CD4-positive, alpha-beta T cell (primary cell): ENCODE results near the gene ZNF169. TPM values are rescaled to one million over a fixed set of nuclear protein-coding genes. Genes with fewer than 3 reads are reported as not detected.
"Not testable (repeated sequence)": the region's sequence is repeated elsewhere in the genome, so short reads cannot be mapped to it uniquely, and the experiment has no call there.

ENCODE experiments used
- ATAC-seq: fragments of 200-7000 bp; cut with Tn5 transposase; one replicate; pipeline ENCODE4 v1.10.0; 2022; ENCODE audit warnings: mild to moderate bottlenecking; ENCODE audit not compliant: poor library complexity
- CTCF ChIA-PET: fragments of 350-600 bp; sonication (Branson Sonifier 250); formaldehyde crosslinking; loops from one replicate; lab custom pipeline; 2021; ENCODE audit warnings: antibody characterized with exemption, inconsistent platforms; lab: Charles Lee
- POLR2A ChIA-PET: fragments of 350-600 bp; sonication (Branson Sonifier 250); formaldehyde crosslinking; loops from one replicate; lab custom pipeline; 2021; ENCODE audit warnings: antibody characterized with exemption, inconsistent platforms; lab: Charles Lee
- DNase-seq, 14 experiments: peaks; one replicate each; pipeline ENCODE4 v3.0.0-alpha.2; 2013 to 2020; ENCODE audit warnings: mixed read lengths in 2 of 14
- H3K27ac ChIP-seq, 2 donors: one replicate each; pipeline versions ENCODE4 v1.5.1 to v1.7.0; 2013; ENCODE audit warnings: low read length in 2 of 2, low read depth in 1 of 2, mild to moderate bottlenecking in 1 of 2
- H3K27me3 ChIP-seq, 2 experiments: 1 replicate in 1 of 2; 2 replicates in 1 of 2; pipeline versions ENCODE4 v1.6.1 to v1.7.0; 2013; ENCODE audit warnings: low read length in 2 of 2, control low read depth in 1 of 2, mild to moderate bottlenecking in 1 of 2, moderate library complexity in 1 of 2; ENCODE audit not compliant: insufficient read depth in 2 of 2, control insufficient read depth in 1 of 2
- H3K36me3 ChIP-seq: one replicate; pipeline ENCODE4 v1.6.1; 2013; ENCODE audit warnings: low read length, control low read depth; ENCODE audit not compliant: insufficient read depth
- H3K4me1 ChIP-seq: one replicate; pipeline ENCODE4 v1.6.1; 2013; ENCODE audit warnings: low read length, control low read depth; ENCODE audit not compliant: insufficient read depth
- H3K4me3 ChIP-seq: one replicate; pipeline ENCODE4 v1.5.1; 2013; ENCODE audit warnings: mild to moderate bottlenecking, low read length, moderate library complexity
- H3K9me3 ChIP-seq, 2 experiments: 1 replicate in 1 of 2; 2 replicates in 1 of 2; pipeline versions ENCODE4 v1.6.1 to v1.7.0; 2013; ENCODE audit warnings: low read length in 2 of 2, mild to moderate bottlenecking in 2 of 2, control low read depth in 1 of 2, moderate library complexity in 1 of 2; ENCODE audit not compliant: control insufficient read depth in 1 of 2, insufficient read depth in 1 of 2
- H3K27ac Mint-ChIP-seq: one replicate; pipeline ENCODE4 v1.8.0; 2020; ENCODE audit warnings: mixed read lengths
- H3K27me3 Mint-ChIP-seq: one replicate; pipeline ENCODE4 v1.8.0; 2021; ENCODE audit warnings: mixed read lengths
- H3K36me3 Mint-ChIP-seq: one replicate; pipeline ENCODE4 v1.8.0; 2021; ENCODE audit warnings: low read depth, mixed read lengths
- H3K4me1 Mint-ChIP-seq: one replicate; pipeline ENCODE4 v1.8.0; 2021; ENCODE audit warnings: low read depth, mixed read lengths
- H3K4me3 Mint-ChIP-seq: one replicate; pipeline ENCODE4 v1.8.0; 2020; ENCODE audit warnings: mild to moderate bottlenecking, mixed read lengths
- H3K9me3 Mint-ChIP-seq: one replicate; pipeline ENCODE4 v1.8.0; 2020; ENCODE audit warnings: mixed read lengths
- CTCF ChIP-seq: fragments of 200-600 bp; IDR thresholded peaks from one replicate; pipeline ENCODE4 v1.8.0; 2022; ENCODE audit warnings: antibody characterized with exemption, mild to moderate bottlenecking
- intact Hi-C, 2 experiments: fragments of 100-400 bp; cut with DNase I in 1 of 2; cut with micrococcal nuclease in 1 of 2; formaldehyde crosslinking; loops; one replicate each; pipeline versions ENCODE4 v1.15.1 to v1.9.0; 2023 to 2025; cut with DNase I, micrococcal nuclease
- total RNA-seq, 174 experiments: library from RNA in 2 of 174; stranded (reverse) in 2 of 174; gene quantifications; one replicate each; pipeline ENCODE4 v1.2.3 and lab custom pipeline; 2021 to 2026

ZNF169 gene
- total RNA-seq, 2 experiments from 2014 or later, result 3.5 to 5.1 TPM

GRCh38 chr9:94228616-94229015 is 30.5 kb upstream of the ZNF169 start:
- Mint-ChIP-seq H3K27ac (no peak overlapping the region), H3K4me1 (no peaks in the 10 kb centered on the region), H3K4me3 (no peak overlapping the region), H3K9me3 (no peaks in the 10 kb centered on the region), H3K27me3 (peaks cover 36% of the 10 kb centered on the region), H3K36me3 (no peaks in the 10 kb centered on the region)
- Histone ChIP-seq H3K36me3 (no peaks in the 10 kb centered on the region), H3K4me1 (no peaks in the 10 kb centered on the region), H3K4me3 (no peak overlapping the region), H3K27me3 (peaks cover 10 to 15% of the 10 kb centered on the region in 2 experiments), H3K9me3 (peaks cover 4 to 12% of the 10 kb centered on the region in 2 experiments), H3K27ac (no peak overlapping the region)
- DNase-seq (no peak), ATAC-seq (no peak)
- ChIA-PET POLR2A (no interaction called here), CTCF (interaction anchor here (2.4 kb wide), 1 partner anchor 15 kb away, joined by 9 read pairs; no protein-coding TSS in a partner anchor)
- intact Hi-C loops, result no loop called here
- TF ChIP-seq CTCF, result no peak

GRCh38 chr9:94232428-94232827 is 26.7 kb upstream of the ZNF169 start:
- DNase-seq (no peak), ATAC-seq (no peak)
- Mint-ChIP-seq H3K27ac (no peak overlapping the region), H3K4me1 (no peaks in the 10 kb centered on the region), H3K4me3 (no peak overlapping the region), H3K36me3 (no peaks in the 10 kb centered on the region), H3K27me3 (peaks cover 37% of the 10 kb centered on the region), H3K9me3 (no peaks in the 10 kb centered on the region)
- Histone ChIP-seq H3K27ac (no peak overlapping the region), H3K9me3 (peaks cover 4 to 6% of the 10 kb centered on the region in 2 experiments), H3K4me1 (no peaks in the 10 kb centered on the region), H3K4me3 (no peak overlapping the region), H3K36me3 (no peaks in the 10 kb centered on the region), H3K27me3 (peaks cover 10 to 11% of the 10 kb centered on the region in 2 experiments)
- POLR2A ChIA-PET, result no interaction called here
- TF ChIP-seq CTCF, result no peak
- CTCF ChIA-PET, result no interaction called here
- intact Hi-C loops, result no loop called here

GRCh38 chr9:94241098-94241497 is 18.0 kb upstream of the ZNF169 start:
- H3K4me1 Mint-ChIP-seq, H3K36me3 Mint-ChIP-seq, H3K4me1 ChIP-seq, ATAC-seq, intact Hi-C loops, H3K4me3 Mint-ChIP-seq, H3K4me3 ChIP-seq, POLR2A ChIA-PET, DNase-seq, H3K27me3 ChIP-seq, H3K27ac ChIP-seq, H3K27ac Mint-ChIP-seq, H3K9me3 ChIP-seq, CTCF ChIA-PET, H3K9me3 Mint-ChIP-seq, H3K36me3 ChIP-seq: not testable (repeated sequence)
- peaks cover 11% of the 10 kb centered on the region for H3K27me3 Mint-ChIP-seq

GRCh38 chr9:94245651-94246050 is 13.4 kb upstream of the ZNF169 start:
- peaks cover 5% of the 10 kb centered on the region for H3K4me1 ChIP-seq
- DNase-seq (no peak), ATAC-seq (no peak)
- ChIA-PET CTCF (no interaction called here), POLR2A (no interaction called here)
- H3K27me3 Mint-ChIP-seq, result peaks cover 11% of the 10 kb centered on the region
- no peak overlapping the region for H3K27ac ChIP-seq
- no peaks in the 10 kb centered on the region for H3K9me3 ChIP-seq
- no peak overlapping the region for H3K4me3 Mint-ChIP-seq
- no peaks in the 10 kb centered on the region for H3K36me3 ChIP-seq
- H3K36me3 Mint-ChIP-seq, result no peaks in the 10 kb centered on the region
- intact Hi-C loops, result no loop called here
- no peak overlapping the region for H3K4me3 ChIP-seq
- H3K4me1 Mint-ChIP-seq, result peaks cover 8% of the 10 kb centered on the region
- H3K27me3 ChIP-seq, result no peaks in the 10 kb centered on the region
- H3K9me3 Mint-ChIP-seq, result no peaks in the 10 kb centered on the region
- H3K27ac Mint-ChIP-seq, result no peak overlapping the region
- no peak for TF ChIP-seq CTCF
